HEK293 (cell line): Measurements from ENCODE around the gene MOK.

Experiments
- BCL6B ChIP-seq: fragments of 450-650 bp; formaldehyde crosslinking; IDR thresholded peaks from 2 replicates; pipeline ENCODE4 v1.5.1; 2017; ENCODE audit warnings: missing biosample characterization, missing genetic modification characterization
- FEZF1 ChIP-seq: fragments of 450-650 bp; formaldehyde crosslinking; IDR thresholded peaks from 2 replicates; pipeline ENCODE4 v1.5.1; 2016; ENCODE audit warnings: missing biosample characterization, missing genetic modification characterization
- GFI1B ChIP-seq: fragments of 450-650 bp; formaldehyde crosslinking; IDR thresholded peaks from 2 replicates; pipeline ENCODE4 v1.5.1; 2016; ENCODE audit warnings: missing biosample characterization, missing genetic modification characterization
- HOXA7 ChIP-seq: sonication (generic); formaldehyde crosslinking; IDR thresholded peaks from 2 replicates; pipeline ENCODE4 v1.8.1; 2022; ENCODE audit warnings: missing genetic modification reagents, borderline replicate concordance
- KLF16 ChIP-seq: fragments of 450-650 bp; formaldehyde crosslinking; IDR thresholded peaks from 2 replicates; pipeline ENCODE4 v1.5.1; 2017; ENCODE audit warnings: missing biosample characterization, missing genetic modification characterization
- KLF7 ChIP-seq: fragments of 450-650 bp; formaldehyde crosslinking; IDR thresholded peaks from 2 replicates; pipeline ENCODE4 v1.5.1; 2016; ENCODE audit warnings: missing biosample characterization, missing genetic modification characterization, borderline replicate concordance
- MYNN ChIP-seq: fragments of 450-650 bp; formaldehyde crosslinking; IDR thresholded peaks from 2 replicates; pipeline ENCODE4 v1.5.1; 2016; ENCODE audit warnings: missing biosample characterization, missing genetic modification characterization, borderline replicate concordance
- RBAK ChIP-seq: fragments of 450-650 bp; formaldehyde crosslinking; IDR thresholded peaks from 2 replicates; pipeline ENCODE4 v1.5.1; 2016; ENCODE audit warnings: missing biosample characterization, missing genetic modification characterization
- SP7 ChIP-seq: fragments of 450-650 bp; formaldehyde crosslinking; IDR thresholded peaks from 2 replicates; pipeline ENCODE4 v1.5.1; 2016; ENCODE audit warnings: missing biosample characterization, missing genetic modification characterization
- WT1 ChIP-seq: fragments of 450-650 bp; formaldehyde crosslinking; IDR thresholded peaks from 2 replicates; pipeline ENCODE4 v1.5.1; 2016; ENCODE audit warnings: missing biosample characterization, missing genetic modification characterization
- ZBTB48 ChIP-seq: fragments of 450-650 bp; formaldehyde crosslinking; IDR thresholded peaks from 2 replicates; pipeline ENCODE4 v1.5.1; 2016; ENCODE audit warnings: missing biosample characterization, missing genetic modification characterization
- ZNF157 ChIP-seq: fragments of 450-650 bp; formaldehyde crosslinking; IDR thresholded peaks from 2 replicates; pipeline ENCODE4 v1.5.1; 2016; ENCODE audit warnings: missing biosample characterization, missing genetic modification characterization
- ZNF184 ChIP-seq: fragments of 450-650 bp; IDR thresholded peaks from 2 replicates; pipeline ENCODE4 v1.5.1; 2018; ENCODE audit warnings: missing biosample characterization, mild to moderate bottlenecking, missing genetic modification characterization
- ZNF274 ChIP-seq, 2 experiments: fragments of 200-500 bp in 1 of 2; fragments of 450-650 bp in 1 of 2; sonication (Bioruptor generic) in 1 of 2; formaldehyde crosslinking in 1 of 2; IDR thresholded peaks; 2 replicates each; pipeline versions ENCODE4 v1.5.1 to v1.6.1; 2014 to 2016; ENCODE audit warnings: borderline replicate concordance in 1 of 2, inconsistent platforms in 1 of 2, low read length in 1 of 2, missing biosample characterization in 1 of 2, missing genetic modification characterization in 1 of 2
- ZNF324 ChIP-seq: fragments of 450-650 bp; formaldehyde crosslinking; IDR thresholded peaks from 2 replicates; pipeline ENCODE4 v1.5.1; 2016; ENCODE audit warnings: missing biosample characterization, missing genetic modification characterization
- ZNF37A ChIP-seq: fragments of 450-650 bp; IDR thresholded peaks from 2 replicates; pipeline ENCODE4 v1.5.1; 2018; ENCODE audit warnings: missing biosample characterization, missing genetic modification characterization
- ZNF433 ChIP-seq: fragments of 450-650 bp; formaldehyde crosslinking; IDR thresholded peaks from 2 replicates; pipeline ENCODE4 v1.5.1; 2016; ENCODE audit warnings: missing biosample characterization, missing genetic modification characterization, low read depth
- ZNF473 ChIP-seq: fragments of 450-650 bp; formaldehyde crosslinking; IDR thresholded peaks from 2 replicates; pipeline ENCODE4 v1.5.1; 2017; ENCODE audit warnings: missing biosample characterization, missing genetic modification characterization
- ZNF530 ChIP-seq: fragments of 450-650 bp; formaldehyde crosslinking; IDR thresholded peaks from 2 replicates; pipeline ENCODE4 v1.5.1; 2016; ENCODE audit warnings: low read depth, missing biosample characterization, missing genetic modification characterization
- ZNF549 ChIP-seq: fragments of 450-650 bp; IDR thresholded peaks from 2 replicates; pipeline ENCODE4 v1.5.1; 2018; ENCODE audit warnings: missing biosample characterization, missing genetic modification characterization, mild to moderate bottlenecking, inconsistent platforms, moderate library complexity
- ZNF558 ChIP-seq: fragments of 450-650 bp; formaldehyde crosslinking; IDR thresholded peaks from 2 replicates; pipeline ENCODE4 v1.5.1; 2016; ENCODE audit warnings: missing biosample characterization, missing genetic modification characterization
- ZNF560 ChIP-seq: fragments of 450-650 bp; formaldehyde crosslinking; IDR thresholded peaks from 2 replicates; pipeline ENCODE4 v1.5.1; 2017; ENCODE audit warnings: missing biosample characterization, missing genetic modification characterization, borderline replicate concordance
- ZNF626 ChIP-seq: fragments of 450-650 bp; sonication (Bioruptor Pico); formaldehyde crosslinking; IDR thresholded peaks from 2 replicates; pipeline ENCODE4 v1.5.1; 2018; ENCODE audit warnings: missing biosample characterization, missing genetic modification characterization, inconsistent platforms
- ZNF670 ChIP-seq: fragments of 450-650 bp; formaldehyde crosslinking; IDR thresholded peaks from 2 replicates; pipeline ENCODE4 v1.5.1; 2016; ENCODE audit warnings: missing biosample characterization, missing genetic modification characterization, low read depth
- ZNF776 ChIP-seq: fragments of 450-650 bp; formaldehyde crosslinking; IDR thresholded peaks from 2 replicates; pipeline ENCODE4 v1.5.0; 2017; ENCODE audit warnings: missing biosample characterization, missing genetic modification characterization, borderline replicate concordance
- ZNF792 ChIP-seq: fragments of 450-650 bp; formaldehyde crosslinking; IDR thresholded peaks from 2 replicates; pipeline ENCODE4 v1.5.1; 2016; ENCODE audit warnings: missing biosample characterization, missing genetic modification characterization
- ZNF830 ChIP-seq: fragments of 450-650 bp; IDR thresholded peaks from 2 replicates; pipeline ENCODE4 v1.5.0; 2018; ENCODE audit warnings: missing biosample characterization, missing genetic modification characterization, low read depth, mild to moderate bottlenecking, moderate library complexity
- ZSCAN18 ChIP-seq: fragments of 450-650 bp; formaldehyde crosslinking; IDR thresholded peaks from 2 replicates; pipeline ENCODE4 v1.5.1; 2016; ENCODE audit warnings: missing biosample characterization, missing genetic modification characterization
- TF ChIP-seq, protein P1 (sequence below): fragments of 450-650 bp; IDR thresholded peaks from 2 replicates; pipeline ENCODE4 v1.5.1; 2018; ENCODE audit warnings: missing biosample characterization, missing genetic modification characterization
- TF ChIP-seq, protein P2 (sequence below): fragments of 450-650 bp; formaldehyde crosslinking; IDR thresholded peaks from 2 replicates; pipeline ENCODE4 v1.5.1; 2016; ENCODE audit warnings: missing biosample characterization, missing genetic modification characterization
- TF ChIP-seq, protein P3 (sequence below): fragments of 450-650 bp; formaldehyde crosslinking; IDR thresholded peaks from 2 replicates; pipeline ENCODE4 v1.5.1; 2016; ENCODE audit warnings: missing biosample characterization, missing genetic modification characterization

Gene MOK

GRCh38 chr14:102314242-102315011 lies 9.5 kb upstream of the MOK start (continued):
- TF ChIP-seq, protein P1, sequence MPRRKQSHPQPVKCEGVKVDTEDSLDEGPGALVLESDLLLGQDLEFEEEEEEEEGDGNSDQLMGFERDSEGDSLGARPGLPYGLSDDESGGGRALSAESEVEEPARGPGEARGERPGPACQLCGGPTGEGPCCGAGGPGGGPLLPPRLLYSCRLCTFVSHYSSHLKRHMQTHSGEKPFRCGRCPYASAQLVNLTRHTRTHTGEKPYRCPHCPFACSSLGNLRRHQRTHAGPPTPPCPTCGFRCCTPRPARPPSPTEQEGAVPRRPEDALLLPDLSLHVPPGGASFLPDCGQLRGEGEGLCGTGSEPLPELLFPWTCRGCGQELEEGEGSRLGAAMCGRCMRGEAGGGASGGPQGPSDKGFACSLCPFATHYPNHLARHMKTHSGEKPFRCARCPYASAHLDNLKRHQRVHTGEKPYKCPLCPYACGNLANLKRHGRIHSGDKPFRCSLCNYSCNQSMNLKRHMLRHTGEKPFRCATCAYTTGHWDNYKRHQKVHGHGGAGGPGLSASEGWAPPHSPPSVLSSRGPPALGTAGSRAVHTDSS: no peak
- TF ChIP-seq RBAK (tag by site-specific recombination) (no peak), ZNF473 (tag by site-specific recombination) (no peak), ZNF184 (tag by site-specific recombination) (no peak), KLF7 (0 out of 2 replicates have a peak, but pooled peaks have one; percentile 48), ZNF792 (tag by site-specific recombination) (0 out of 2 replicates have a peak, but pooled peaks have one; percentile 38), ZNF549 (tag by site-specific recombination) (no peak), ZNF776 (no peak), ZNF433 (tag by site-specific recombination) (no peak), MYNN (tag by site-specific recombination) (no peak), ZNF560 (tag by site-specific recombination) (no peak), ZBTB48 (tag by site-specific recombination) (peak; percentile 67; the same call in 1 of the 2 replicates), ZNF830 (no peak), ZNF37A (no peak), ZNF530 (tag by site-specific recombination) (no peak), ZNF626 (tag by site-specific recombination) (no peak), WT1 (tag by site-specific recombination) (no peak), ZSCAN18 (tag by site-specific recombination) (no peak), FEZF1 (tag by site-specific recombination) (0 out of 2 replicates have a peak, but pooled peaks have one; percentile 6), ZNF670 (tag by site-specific recombination) (no peak), ZNF324 (tag by site-specific recombination) (no peak), ZNF558 (tag by site-specific recombination) (no peak), KLF16 (tag by site-specific recombination) (no peak; the same call in none of the 2 replicates), ZNF274 (IDR thresholded peaks at IDR 0.05; ENCODE audit: low read length) (no peak), ZNF274 (tag by site-specific recombination; IDR thresholded peaks at IDR 0.05; ENCODE audit: borderline replicate concordance) (no peak), BCL6B (tag by site-specific recombination) (no peak), ZNF157 (tag by site-specific recombination) (no peak), GFI1B (tag by site-specific recombination) (no peak), HOXA7 (no peak), SP7 (tag by site-specific recombination) (peak; percentile 84)
- TF ChIP-seq, protein P2, sequence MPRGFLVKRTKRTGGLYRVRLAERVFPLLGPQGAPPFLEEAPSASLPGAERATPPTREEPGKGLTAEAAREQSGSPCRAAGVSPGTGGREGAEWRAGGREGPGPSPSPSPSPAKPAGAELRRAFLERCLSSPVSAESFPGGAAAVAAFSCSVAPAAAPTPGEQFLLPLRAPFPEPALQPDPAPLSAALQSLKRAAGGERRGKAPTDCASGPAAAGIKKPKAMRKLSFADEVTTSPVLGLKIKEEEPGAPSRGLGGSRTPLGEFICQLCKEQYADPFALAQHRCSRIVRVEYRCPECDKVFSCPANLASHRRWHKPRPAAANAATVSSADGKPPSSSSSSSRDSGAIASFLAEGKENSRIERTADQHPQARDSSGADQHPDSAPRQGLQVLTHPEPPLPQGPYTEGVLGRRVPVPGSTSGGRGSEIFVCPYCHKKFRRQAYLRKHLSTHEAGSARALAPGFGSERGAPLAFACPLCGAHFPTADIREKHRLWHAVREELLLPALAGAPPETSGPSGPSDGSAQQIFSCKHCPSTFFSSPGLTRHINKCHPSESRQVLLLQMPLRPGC (tag by site-specific recombination): peak; percentile 45; the same call in 1 of the 2 replicates
- TF ChIP-seq, protein P3, sequence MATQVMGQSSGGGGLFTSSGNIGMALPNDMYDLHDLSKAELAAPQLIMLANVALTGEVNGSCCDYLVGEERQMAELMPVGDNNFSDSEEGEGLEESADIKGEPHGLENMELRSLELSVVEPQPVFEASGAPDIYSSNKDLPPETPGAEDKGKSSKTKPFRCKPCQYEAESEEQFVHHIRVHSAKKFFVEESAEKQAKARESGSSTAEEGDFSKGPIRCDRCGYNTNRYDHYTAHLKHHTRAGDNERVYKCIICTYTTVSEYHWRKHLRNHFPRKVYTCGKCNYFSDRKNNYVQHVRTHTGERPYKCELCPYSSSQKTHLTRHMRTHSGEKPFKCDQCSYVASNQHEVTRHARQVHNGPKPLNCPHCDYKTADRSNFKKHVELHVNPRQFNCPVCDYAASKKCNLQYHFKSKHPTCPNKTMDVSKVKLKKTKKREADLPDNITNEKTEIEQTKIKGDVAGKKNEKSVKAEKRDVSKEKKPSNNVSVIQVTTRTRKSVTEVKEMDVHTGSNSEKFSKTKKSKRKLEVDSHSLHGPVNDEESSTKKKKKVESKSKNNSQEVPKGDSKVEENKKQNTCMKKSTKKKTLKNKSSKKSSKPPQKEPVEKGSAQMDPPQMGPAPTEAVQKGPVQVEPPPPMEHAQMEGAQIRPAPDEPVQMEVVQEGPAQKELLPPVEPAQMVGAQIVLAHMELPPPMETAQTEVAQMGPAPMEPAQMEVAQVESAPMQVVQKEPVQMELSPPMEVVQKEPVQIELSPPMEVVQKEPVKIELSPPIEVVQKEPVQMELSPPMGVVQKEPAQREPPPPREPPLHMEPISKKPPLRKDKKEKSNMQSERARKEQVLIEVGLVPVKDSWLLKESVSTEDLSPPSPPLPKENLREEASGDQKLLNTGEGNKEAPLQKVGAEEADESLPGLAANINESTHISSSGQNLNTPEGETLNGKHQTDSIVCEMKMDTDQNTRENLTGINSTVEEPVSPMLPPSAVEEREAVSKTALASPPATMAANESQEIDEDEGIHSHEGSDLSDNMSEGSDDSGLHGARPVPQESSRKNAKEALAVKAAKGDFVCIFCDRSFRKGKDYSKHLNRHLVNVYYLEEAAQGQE (tag by site-specific recombination): no peak
